Colonic mucosa (tissue), 4 donors: ENCODE measurements around the gene SMC3. TPM values are rescaled to one million over a fixed set of nuclear protein-coding genes. Genes with fewer than 3 reads are reported as not detected.
"Not testable (repeated sequence)": the region's sequence is repeated elsewhere in the genome, so short reads cannot be mapped to it uniquely, and the experiment has no call there.

Experiments used
- DNase-seq: peaks from one replicate; pipeline ENCODE4 v3.0.0-alpha.2; 2020
- H3K27ac ChIP-seq: fragments of 200-600 bp; one replicate; pipeline ENCODE4 v1.8.0; 2021
- H3K27me3 ChIP-seq: fragments of 200-600 bp; one replicate; pipeline ENCODE4 v1.8.0; 2021
- H3K36me3 ChIP-seq: fragments of 200-600 bp; one replicate; pipeline ENCODE4 v1.8.0; 2021
- H3K4me1 ChIP-seq: fragments of 200-600 bp; one replicate; pipeline ENCODE4 v1.8.0; 2021; ENCODE audit warnings: mild to moderate bottlenecking
- H3K4me3 ChIP-seq: fragments of 200-600 bp; one replicate; pipeline ENCODE4 v1.8.0; 2021
- H3K9ac ChIP-seq, 2 donors: one replicate each; pipeline ENCODE4 v1.7.0; 2013; ENCODE audit warnings: control low read depth in 2 of 2, low read depth in 2 of 2, low read length in 2 of 2
- H3K9me3 ChIP-seq: fragments of 200-600 bp; one replicate; pipeline ENCODE4 v1.8.0; 2021
- CTCF ChIP-seq: fragments of 200-600 bp; IDR thresholded peaks from one replicate; pipeline ENCODE4 v1.8.0; 2022; ENCODE audit warnings: antibody characterized with exemption, mild to moderate bottlenecking
- intact Hi-C: fragments of 100-400 bp; cut with DNase I; formaldehyde crosslinking; loops from one replicate; pipeline ENCODE4 v1.14.1; 2022
- total RNA-seq, 2 donors: library from RNA; stranded (reverse); fragmentation: NEBNext Ultra II Directional in 1 of 2; extraction: Animal tissue kit (Norgen Biotek cat#: 25700) in 1 of 2; gene quantifications; one replicate each; pipeline ENCODE4 v1.2.1, GENCODE V29; 2021
- donor health status: healthy.
- donor health status: DM: no; HTN: no; CAD: no.
- donor health status: DM: no; HTN: no; CAD: no.

SMC3 gene
- total RNA-seq, 2 donors from 2014 or later, result 26.9 to 33.0 TPM

- Histone ChIP-seq H3K27ac (no peak overlapping the region), H3K27me3 (no peaks in the 10 kb centered on the region), H3K4me3 (no peak overlapping the region), H3K4me1 (no peaks in the 10 kb centered on the region), H3K9me3 (no peaks in the 10 kb centered on the region), H3K9ac (no peak overlapping the region), H3K36me3 (no peaks in the 10 kb centered on the region)
- intact Hi-C loops, result no loop called here
- no peak for TF ChIP-seq CTCF
- DNase-seq, result no peak
These were observed 50.7 kb downstream of the SMC3 start for GRCh38 chr10:110618230-110618610.

- intact Hi-C loops, result no loop called here
- DNase-seq, result no peak
- TF ChIP-seq CTCF, result no peak
- H3K27ac ChIP-seq, result no peak overlapping the region
- no peaks in the 10 kb centered on the region for H3K4me1 ChIP-seq
- H3K36me3 ChIP-seq, result no peaks in the 10 kb centered on the region
- H3K27me3 ChIP-seq, result no peaks in the 10 kb centered on the region
- H3K9ac ChIP-seq, result no peak overlapping the region
- no peaks in the 10 kb centered on the region for H3K9me3 ChIP-seq
- H3K4me3 ChIP-seq, result no peak overlapping the region
These were observed 52.3 kb downstream of the SMC3 start for GRCh38 chr10:110619514-110620397.

GRCh38 chr10:110620398-110620719 lies 52.9 kb downstream of the SMC3 start:
- H3K36me3 ChIP-seq, result no peaks in the 10 kb centered on the region
- intact Hi-C loops, result no loop called here
- no peak for DNase-seq
- no peaks in the 10 kb centered on the region for H3K4me1 ChIP-seq
- H3K27ac ChIP-seq, result no peak overlapping the region
- no peak overlapping the region for H3K9ac ChIP-seq
- no peak overlapping the region for H3K4me3 ChIP-seq
- no peaks in the 10 kb centered on the region for H3K9me3 ChIP-seq
- TF ChIP-seq CTCF, result no peak
- no peaks in the 10 kb centered on the region for H3K27me3 ChIP-seq

- H3K36me3 ChIP-seq, H3K9me3 ChIP-seq, H3K4me1 ChIP-seq, DNase-seq, H3K27ac ChIP-seq, H3K27me3 ChIP-seq, intact Hi-C loops, H3K4me3 ChIP-seq, H3K9ac ChIP-seq: not testable (repeated sequence)
These were observed 55.8 kb downstream of the SMC3 start for GRCh38 chr10:110623316-110623715.

- no peak overlapping the region for H3K9ac ChIP-seq
- intact Hi-C loops, result no loop called here
- no peaks in the 10 kb centered on the region for H3K4me1 ChIP-seq
- no peaks in the 10 kb centered on the region for H3K27me3 ChIP-seq
- H3K27ac ChIP-seq, result no peak overlapping the region
- DNase-seq, result peak; percentile 43
- no peak overlapping the region for H3K4me3 ChIP-seq
- no peaks in the 10 kb centered on the region for H3K36me3 ChIP-seq
- no peak for TF ChIP-seq CTCF
- H3K9me3 ChIP-seq, result no peaks in the 10 kb centered on the region
These were observed 57.9 kb downstream of the SMC3 start for GRCh38 chr10:110625356-110625894.
